ENCODE data around the gene UMAD1.

DNA sequence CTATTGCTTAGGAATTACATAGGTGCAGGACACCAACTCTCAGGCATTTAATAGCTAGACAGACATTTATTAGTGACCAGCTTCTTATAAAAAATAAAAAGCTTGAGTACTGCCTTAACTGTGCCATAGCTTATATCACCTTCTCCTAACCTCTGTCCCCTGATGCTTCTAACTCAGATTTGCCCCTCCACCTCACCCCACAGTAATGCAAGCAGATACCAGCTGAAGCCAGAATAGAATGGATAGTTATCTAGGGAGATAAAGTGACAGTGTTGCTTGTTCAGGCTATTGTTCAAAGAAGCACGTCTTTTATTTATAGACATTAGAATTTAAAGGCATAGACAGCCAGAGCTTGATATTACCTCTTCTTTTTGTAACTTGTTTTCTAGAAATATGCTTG, 228.5 kb downstream of the UMAD1 start:
- TF ChIP-seq CTCF (IDR thresholded peaks at IDR 0.05), result no peak
- TF ChIP-seq ZFX (IDR thresholded peaks at IDR 0.05; ENCODE audit: borderline replicate concordance), result no peak

All from 22Rv1 (cell line).